Nephron (organoid): ENCODE measurements around the gene CDH4.

Source experiments
- H3K27ac Mint-ChIP-seq, 3 experiments: 2 replicates each; pipeline ENCODE4 v1.8.0; 2020; ENCODE audit warnings: mixed read lengths in 3 of 3, mild to moderate bottlenecking in 2 of 3, moderate library complexity in 1 of 3
- H3K27me3 Mint-ChIP-seq: 2 replicates; pipeline ENCODE4 v1.8.0; 2021; ENCODE audit warnings: low read depth, mild to moderate bottlenecking, moderate library complexity, mixed read lengths
- H3K36me3 Mint-ChIP-seq: 2 replicates; pipeline ENCODE4 v1.8.0; 2020; ENCODE audit warnings: low read depth, mixed read lengths
- H3K4me1 Mint-ChIP-seq: 2 replicates; pipeline ENCODE4 v1.8.0; 2020; ENCODE audit warnings: mixed read lengths
- H3K4me3 Mint-ChIP-seq, 3 experiments: 2 replicates each; pipeline ENCODE4 v1.8.0; 2020; ENCODE audit warnings: mild to moderate bottlenecking in 3 of 3, mixed read lengths in 3 of 3, moderate library complexity in 2 of 3
- H3K9me3 Mint-ChIP-seq: 2 replicates; pipeline ENCODE4 v1.8.0; 2020; ENCODE audit warnings: mixed read lengths
- TF ChIP-seq, protein P1 (sequence below), 3 experiments: fragments of 200-600 bp; sonication (generic); IDR thresholded peaks; one replicate each; pipeline ENCODE4 v1.5.0; 2021; ENCODE audit warnings: antibody characterized with exemption in 3 of 3; ENCODE audit not compliant: unreplicated experiment in 3 of 3

The CDH4 gene

DNA sequence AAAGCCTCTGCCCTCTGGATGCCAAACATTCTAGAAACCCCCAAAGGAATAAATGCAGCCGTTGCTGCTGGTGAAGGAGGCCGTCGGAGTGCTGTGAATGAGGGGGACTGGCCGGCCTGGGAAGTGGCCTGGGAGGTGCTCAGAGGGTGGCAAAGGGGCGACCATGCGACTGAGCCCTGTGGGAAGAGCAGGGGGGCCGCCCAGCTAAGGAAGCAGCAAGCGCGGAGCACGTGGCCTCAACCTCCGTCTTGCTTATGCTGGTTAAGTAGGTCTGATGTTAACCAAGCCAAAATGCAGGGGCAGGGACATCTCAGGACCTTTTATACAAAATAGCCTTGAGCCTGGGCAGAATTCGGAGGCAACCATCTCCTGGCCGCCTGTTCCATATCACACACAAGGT lies 432.1 kb downstream of the CDH4 start:
- no peaks in the 10 kb centered on the region for H3K9me3 Mint-ChIP-seq
- no peak overlapping the region for H3K4me3 Mint-ChIP-seq
- H3K4me1 Mint-ChIP-seq, result peaks cover 5% of the 10 kb centered on the region
- H3K36me3 Mint-ChIP-seq, result no peaks in the 10 kb centered on the region
- no peak overlapping the region for H3K27ac Mint-ChIP-seq
- peaks cover 70% of the 10 kb centered on the region for H3K27me3 Mint-ChIP-seq
- TF ChIP-seq, protein P1, sequence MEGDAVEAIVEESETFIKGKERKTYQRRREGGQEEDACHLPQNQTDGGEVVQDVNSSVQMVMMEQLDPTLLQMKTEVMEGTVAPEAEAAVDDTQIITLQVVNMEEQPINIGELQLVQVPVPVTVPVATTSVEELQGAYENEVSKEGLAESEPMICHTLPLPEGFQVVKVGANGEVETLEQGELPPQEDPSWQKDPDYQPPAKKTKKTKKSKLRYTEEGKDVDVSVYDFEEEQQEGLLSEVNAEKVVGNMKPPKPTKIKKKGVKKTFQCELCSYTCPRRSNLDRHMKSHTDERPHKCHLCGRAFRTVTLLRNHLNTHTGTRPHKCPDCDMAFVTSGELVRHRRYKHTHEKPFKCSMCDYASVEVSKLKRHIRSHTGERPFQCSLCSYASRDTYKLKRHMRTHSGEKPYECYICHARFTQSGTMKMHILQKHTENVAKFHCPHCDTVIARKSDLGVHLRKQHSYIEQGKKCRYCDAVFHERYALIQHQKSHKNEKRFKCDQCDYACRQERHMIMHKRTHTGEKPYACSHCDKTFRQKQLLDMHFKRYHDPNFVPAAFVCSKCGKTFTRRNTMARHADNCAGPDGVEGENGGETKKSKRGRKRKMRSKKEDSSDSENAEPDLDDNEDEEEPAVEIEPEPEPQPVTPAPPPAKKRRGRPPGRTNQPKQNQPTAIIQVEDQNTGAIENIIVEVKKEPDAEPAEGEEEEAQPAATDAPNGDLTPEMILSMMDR (IDR thresholded peaks at IDR 0.05; ENCODE audit: unreplicated experiment in 3 of 3), result no peak

DNA sequence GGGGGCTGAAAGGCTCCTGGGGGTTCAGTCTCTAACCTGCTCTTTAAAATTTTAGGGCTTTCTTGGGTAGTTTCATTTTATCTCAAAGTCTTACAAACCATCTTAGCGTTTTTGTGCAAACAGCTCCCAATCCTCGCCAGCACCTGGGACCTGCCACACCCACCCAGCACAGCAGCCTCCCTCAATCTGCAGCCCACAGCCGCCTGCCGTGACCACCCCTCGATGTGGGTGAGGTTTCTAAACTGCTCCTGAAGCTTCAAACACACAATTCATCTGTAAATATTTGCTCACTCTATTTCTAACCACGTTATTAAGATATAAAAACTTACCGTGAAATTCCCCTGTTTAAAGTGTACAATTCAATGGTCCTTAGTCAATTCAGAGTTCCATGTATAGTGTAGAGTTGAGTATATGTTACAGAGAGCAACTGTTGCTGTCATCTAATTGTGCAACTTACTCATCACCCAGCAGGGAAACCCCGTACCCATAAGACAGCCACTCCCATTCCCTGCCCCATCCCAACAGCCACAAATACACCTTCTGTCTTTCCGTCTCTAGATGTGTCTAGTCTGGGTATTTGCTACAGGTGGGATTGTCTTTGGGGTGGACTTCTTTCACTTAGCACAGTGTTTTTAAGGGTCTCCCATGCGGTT lies 432.6 kb downstream of the CDH4 start:
- H3K27ac Mint-ChIP-seq, result no peak overlapping the region
- TF ChIP-seq, protein P1 (IDR thresholded peaks at IDR 0.05; ENCODE audit: unreplicated experiment in 3 of 3), result no peak
- H3K36me3 Mint-ChIP-seq, result no peaks in the 10 kb centered on the region
- no peak overlapping the region for H3K4me3 Mint-ChIP-seq
- peaks cover 71% of the 10 kb centered on the region for H3K27me3 Mint-ChIP-seq
- H3K9me3 Mint-ChIP-seq, result peaks cover under 1% of the 10 kb centered on the region
- H3K4me1 Mint-ChIP-seq, result peaks cover 5% of the 10 kb centered on the region

DNA sequence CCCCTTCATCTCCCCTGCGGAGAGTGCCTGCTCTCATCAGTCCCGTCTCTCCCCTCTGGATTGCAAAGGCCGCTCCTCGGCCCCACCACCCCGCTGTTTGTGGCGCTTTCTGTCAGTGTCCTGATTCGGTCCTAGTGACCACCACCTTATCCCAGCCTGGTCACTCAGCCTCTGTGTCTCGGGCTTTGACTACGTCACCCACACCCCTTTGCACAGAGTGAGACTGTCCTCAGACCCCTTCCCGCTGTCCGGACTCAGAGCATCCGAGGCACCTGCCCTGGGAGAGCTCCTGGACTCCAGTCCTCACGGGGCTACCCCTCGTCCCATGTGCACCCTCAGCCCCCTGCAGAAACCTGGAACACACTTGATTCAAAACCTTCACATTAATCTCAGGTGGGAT lies 433.4 kb downstream of the CDH4 start:
- H3K27me3 Mint-ChIP-seq, result peaks cover 73% of the 10 kb centered on the region
- H3K4me3 Mint-ChIP-seq, result no peak overlapping the region
- H3K9me3 Mint-ChIP-seq, result peaks cover 3% of the 10 kb centered on the region
- no peaks in the 10 kb centered on the region for H3K36me3 Mint-ChIP-seq
- no peak overlapping the region for H3K27ac Mint-ChIP-seq
- TF ChIP-seq, protein P1 (IDR thresholded peaks at IDR 0.05; ENCODE audit: unreplicated experiment in 3 of 3), result no peak
- peaks cover 5% of the 10 kb centered on the region for H3K4me1 Mint-ChIP-seq

DNA sequence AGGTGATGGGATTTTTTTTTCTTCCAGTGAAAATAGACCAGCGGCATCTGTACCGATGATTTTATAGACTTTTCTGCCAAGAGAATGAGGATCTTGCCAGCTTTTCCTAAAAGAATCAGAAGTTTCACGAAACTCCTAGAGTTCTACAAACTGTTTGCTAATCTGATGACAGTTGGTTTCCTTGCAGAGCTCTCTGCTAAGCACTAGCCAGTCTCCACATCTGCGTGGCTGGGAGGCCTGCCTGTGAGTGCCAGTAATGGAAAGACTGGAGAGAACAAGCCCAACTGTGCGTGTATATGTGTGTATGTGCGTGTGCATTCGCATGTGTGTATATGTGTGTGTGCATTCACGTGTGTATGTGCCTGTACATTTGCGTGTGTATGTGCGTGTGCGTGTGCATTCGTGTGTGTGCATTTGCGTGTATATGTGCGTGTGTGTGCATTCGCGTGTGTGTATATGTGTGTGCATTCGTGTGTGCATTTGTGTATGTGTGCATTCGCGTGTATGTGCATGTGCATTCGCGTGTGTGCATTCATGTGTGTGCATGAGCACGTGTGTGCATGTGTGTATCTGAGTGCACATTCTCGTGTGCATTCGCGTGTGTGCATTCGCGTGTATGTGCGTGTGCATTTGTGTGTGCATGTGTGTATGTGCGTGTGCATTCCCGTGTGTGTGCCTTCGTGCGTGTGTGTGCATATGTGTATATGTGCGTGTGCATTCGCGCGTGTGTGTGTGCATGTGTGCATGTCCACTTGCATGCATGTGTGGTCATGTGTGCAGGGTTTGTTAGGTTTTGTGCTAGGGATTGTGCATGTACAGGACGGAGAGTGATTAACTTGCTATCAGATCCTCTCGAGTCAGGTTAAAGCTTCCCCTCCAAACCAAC lies 434.2 kb downstream of the CDH4 start:
- Mint-ChIP-seq H3K27me3 (peaks cover 75% of the 10 kb centered on the region), H3K27ac (no peak overlapping the region), H3K9me3 (peaks cover 3% of the 10 kb centered on the region), H3K36me3 (no peaks in the 10 kb centered on the region), H3K4me1 (peaks cover 5% of the 10 kb centered on the region), H3K4me3 (no peak overlapping the region)
- TF ChIP-seq, protein P1 (IDR thresholded peaks at IDR 0.05; ENCODE audit: unreplicated experiment in 3 of 3), result no peak

DNA sequence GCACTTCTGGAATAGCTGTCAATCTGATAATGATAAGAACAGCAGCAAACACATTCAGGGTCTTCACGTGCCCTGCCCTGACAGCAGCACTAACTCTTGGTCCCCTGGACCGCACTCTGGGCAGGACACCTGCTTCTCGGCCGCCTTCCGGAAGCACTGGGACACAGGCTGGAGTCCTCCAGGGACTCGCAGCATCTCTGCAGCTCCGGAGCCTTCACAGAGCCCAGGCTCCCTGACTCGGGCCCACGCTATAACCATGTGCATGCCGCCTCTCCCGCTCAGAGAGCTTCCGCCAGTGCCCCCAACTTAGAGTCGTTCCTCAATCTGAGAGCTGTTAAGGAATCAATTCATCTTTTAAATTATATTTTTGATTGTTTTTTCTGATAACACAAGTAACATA lies 436.4 kb downstream of the CDH4 start:
- Mint-ChIP-seq H3K9me3 (peaks cover 3% of the 10 kb centered on the region), H3K4me3 (no peak overlapping the region), H3K27me3 (peaks cover 61% of the 10 kb centered on the region)

More for the DNA sequence above, 436.4 kb downstream of the CDH4 start:
- Mint-ChIP-seq H3K27ac (no peak overlapping the region), H3K36me3 (no peaks in the 10 kb centered on the region), H3K4me1 (peaks cover 5% of the 10 kb centered on the region)
- TF ChIP-seq, protein P1 (IDR thresholded peaks at IDR 0.05; ENCODE audit: unreplicated experiment in 3 of 3), result no peak
